Measurements from ENCODE around the gene LMF1.

DNA sequence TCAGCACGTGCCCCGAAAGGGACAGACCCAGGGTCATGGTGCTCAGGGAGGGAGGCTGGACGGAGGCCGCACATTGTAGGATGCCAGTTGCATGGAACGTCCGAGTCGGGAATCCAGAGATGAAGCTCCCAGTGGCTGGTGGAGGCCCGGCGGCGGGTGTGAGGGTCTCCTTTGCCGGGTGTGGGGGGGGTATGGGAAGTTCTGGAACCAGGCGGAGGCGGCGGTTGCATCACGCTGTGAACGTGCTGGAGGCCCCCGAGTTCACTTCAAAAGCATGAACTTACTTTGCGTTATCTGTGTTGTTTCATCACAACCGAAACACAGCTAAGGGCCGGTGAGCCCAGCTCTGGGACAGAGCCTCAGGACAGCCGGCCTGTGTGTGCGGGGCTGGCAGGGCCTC lies 96.9 kb downstream of the LMF1 start:
- TF ChIP-seq, protein P1, sequence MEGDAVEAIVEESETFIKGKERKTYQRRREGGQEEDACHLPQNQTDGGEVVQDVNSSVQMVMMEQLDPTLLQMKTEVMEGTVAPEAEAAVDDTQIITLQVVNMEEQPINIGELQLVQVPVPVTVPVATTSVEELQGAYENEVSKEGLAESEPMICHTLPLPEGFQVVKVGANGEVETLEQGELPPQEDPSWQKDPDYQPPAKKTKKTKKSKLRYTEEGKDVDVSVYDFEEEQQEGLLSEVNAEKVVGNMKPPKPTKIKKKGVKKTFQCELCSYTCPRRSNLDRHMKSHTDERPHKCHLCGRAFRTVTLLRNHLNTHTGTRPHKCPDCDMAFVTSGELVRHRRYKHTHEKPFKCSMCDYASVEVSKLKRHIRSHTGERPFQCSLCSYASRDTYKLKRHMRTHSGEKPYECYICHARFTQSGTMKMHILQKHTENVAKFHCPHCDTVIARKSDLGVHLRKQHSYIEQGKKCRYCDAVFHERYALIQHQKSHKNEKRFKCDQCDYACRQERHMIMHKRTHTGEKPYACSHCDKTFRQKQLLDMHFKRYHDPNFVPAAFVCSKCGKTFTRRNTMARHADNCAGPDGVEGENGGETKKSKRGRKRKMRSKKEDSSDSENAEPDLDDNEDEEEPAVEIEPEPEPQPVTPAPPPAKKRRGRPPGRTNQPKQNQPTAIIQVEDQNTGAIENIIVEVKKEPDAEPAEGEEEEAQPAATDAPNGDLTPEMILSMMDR (conservative IDR thresholded peaks at IDR 0.05; ENCODE audit: low read length): no peak
- no peak for TF ChIP-seq EZH2phosphoT487 (IDR thresholded peaks at IDR 0.05; ENCODE audit: borderline replicate concordance, low read depth, low read length)

Data from OCI-LY7 (cell line).